CD4-positive, alpha-beta T cell treated with Interleukin-10 for 1 hour (primary cell): ENCODE results near the gene SCYL1.

ENCODE experiments used
- DNase-seq: peaks from one replicate; pipeline ENCODE4 v3.0.0-alpha.2; 2020

The SCYL1 gene

GRCh38 chr11:65555693-65556231, 30.9 kb downstream of the SCYL1 start:
- no peak for DNase-seq

- no peak for DNase-seq
These were observed 31.8 kb downstream of the SCYL1 start for GRCh38 chr11:65556470-65557279.

DNA sequence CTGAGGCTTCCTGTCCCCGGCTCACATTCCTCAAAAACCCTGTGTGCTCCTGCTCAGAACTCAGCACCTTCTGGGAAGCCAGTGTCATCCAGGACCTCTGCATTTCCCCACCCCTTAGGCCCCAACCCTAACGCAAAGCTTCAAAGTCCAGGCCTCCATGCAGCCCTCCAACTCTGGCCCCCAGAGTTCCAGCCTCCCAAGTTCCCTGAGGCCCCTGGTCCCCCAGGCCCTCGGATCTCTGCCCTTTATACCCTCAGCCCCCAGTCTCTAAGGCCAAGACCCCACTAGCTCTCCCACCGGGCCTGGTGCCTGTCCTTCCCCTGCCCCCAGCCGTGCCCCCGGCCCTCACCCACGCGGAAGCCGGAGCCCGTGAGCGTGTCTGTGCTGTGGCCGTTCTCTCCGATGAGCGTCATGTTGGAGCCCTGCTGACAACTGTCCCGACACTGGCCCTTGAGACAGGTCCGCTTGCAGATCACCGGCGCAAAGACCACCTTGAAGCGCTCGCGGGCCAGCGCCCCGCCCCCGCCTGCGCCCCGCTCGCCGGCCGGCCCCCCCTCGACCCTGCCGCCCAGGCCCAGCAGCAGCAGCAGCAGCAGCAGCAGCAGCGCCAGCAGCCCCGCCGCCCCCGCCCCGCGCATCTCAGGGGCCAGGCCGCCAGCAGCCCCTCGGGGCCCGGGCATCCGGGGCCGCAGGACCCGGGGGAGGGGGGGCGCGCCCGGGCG, 32.6 kb downstream of the SCYL1 start:
- DNase-seq, result no peak

DNA sequence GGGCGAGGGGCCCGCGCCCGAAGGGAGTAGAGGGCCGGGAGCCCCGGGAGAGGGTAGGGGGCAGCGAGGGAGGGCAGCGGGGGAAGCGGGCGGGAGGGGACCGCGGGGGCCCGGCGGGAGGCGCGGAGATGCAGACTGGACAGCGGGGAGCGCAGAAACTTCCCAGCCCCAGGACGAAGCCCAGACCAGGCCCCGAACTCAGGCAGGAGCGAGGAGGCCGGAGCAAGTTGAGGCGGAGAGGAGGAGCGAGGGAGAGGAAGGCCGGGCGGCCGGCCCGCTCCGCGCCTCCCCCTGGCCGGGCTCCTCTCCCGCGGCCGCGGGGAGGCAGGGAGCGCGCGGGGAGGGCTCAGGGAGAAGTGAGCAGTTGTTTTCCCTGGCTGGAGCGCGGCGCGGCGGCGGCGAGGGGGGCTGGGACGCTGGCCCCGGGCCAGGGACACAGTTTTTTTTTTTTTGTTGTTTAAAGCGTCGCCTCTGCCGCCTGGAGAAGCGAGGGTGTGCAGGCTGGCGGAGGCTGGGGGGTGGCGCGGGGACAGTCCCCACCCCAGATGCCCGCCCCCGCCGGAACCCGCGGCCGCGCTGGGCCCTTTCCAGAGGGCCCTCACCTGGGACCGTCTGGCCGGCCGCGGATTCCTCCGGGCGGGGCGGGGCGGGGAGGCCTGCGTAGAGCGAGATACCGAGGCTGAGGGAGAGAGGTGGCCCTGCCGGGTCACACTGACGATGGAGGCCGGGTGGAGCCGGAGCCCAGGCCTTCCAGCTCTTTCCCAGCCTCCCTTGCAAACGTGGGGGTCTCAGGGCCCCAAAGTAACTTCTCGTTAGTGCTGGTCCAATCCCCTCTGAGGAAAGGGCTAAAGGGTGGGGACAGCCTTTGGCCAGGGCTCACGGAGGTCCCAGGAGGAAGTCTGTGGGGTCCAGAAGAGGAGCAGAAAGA, 33.4 kb downstream of the SCYL1 start, which contains the start of gene LTBP3:
LTBP3 (minus strand) TSS at position 358 of the 928 bp plus-strand sequence. CDS start 400 bp downstream, outside the sequence.
- DNase-seq, result peak; percentile 58

GRCh38 chr11:65558930-65559509, 34.1 kb downstream of the SCYL1 start:
- no peak for DNase-seq

GRCh38 chr11:65559535-65559934, 34.7 kb downstream of the SCYL1 start:
- DNase-seq, result no peak

DNA sequence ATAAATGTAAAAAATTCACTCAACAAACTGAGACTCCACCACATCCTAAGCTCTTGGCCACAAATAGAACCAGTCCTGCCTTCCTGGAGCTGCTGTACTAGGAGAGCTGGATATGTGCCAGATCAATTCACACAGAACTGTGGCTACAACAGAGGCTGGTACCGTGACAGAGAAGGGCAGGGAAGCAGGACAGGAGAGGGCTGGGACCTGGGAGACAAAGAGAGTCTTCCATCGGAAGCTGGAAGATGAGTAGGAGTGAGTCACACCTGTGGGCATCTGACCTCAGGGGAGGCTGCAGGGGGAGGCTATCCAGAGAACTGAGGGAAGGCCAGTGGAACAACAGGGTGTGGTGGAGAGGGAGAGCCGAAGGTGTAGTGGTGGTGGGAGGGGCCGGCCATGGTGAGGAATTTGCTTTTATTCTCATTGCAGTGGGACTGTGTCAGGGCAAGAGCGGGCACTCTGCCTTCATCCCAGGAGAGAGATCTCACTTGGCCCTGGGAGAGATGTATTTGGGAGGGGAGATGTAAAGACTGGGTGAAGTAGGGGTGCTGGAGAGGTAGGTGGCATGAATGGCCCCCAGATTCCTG, 35.2 kb downstream of the SCYL1 start:
- no peak for DNase-seq

DNA sequence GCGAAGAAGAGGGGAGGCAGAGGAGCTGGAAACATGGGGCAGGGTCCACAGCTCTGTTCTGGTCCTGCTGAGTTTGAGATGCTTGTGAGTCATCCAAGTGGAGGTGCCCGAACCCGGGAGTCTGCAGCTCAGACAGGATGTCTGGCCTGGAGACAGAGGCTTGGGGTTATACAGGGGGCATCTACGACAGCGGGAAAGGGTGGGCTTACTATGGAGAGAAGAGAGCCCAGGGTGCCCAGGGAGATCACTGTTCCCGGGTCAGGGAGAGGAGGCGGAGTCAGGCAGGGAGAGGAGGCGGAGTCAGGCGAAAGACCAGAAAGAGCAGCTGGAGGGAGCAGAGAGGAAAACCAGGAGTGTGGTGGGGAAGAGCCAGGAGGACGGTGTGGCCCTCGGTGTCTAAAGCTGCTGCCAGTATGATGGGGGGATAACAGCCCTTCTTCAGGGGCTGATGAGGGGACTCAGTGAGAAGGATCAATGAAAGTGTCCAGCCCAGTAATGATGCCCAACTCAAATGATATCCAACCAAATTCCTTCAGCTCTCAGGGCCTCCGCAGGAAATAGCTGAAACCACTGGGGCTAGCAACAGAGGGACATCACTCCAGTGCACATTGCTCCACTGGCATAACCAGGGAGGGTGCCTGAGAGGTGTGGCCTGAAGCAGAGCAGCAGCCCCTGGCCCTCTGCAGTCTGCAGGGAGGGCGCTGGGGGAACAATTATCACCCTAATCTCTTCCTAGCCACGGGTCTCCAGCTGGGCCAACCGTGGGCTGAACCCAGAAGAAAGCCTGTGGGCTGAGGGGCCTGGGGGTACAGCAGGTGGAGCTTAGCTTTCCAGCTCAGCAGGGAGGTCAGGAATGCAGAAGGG, 35.9 kb downstream of the SCYL1 start:
- DNase-seq, result no peak

- no peak for DNase-seq
These were observed 37.1 kb downstream of the SCYL1 start for GRCh38 chr11:65562020-65562419.

DNA sequence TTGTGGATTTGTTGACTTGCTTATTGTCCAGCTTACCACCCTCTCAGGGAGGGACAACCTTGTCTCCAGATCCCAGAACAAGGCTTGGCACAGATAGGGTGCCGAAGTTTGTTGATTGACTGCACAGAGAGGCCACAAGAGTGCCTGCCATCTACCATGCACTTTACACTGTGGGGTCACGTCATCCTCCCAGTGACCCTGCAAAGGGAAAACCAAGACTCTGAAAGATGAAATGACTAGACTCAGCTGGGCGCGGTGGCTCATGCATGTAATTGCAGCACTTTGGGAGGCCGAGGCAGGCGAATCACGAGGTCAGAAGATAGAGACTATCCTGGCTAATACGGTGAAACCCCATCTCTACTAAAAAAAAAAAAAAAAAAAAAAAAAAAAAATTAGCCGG, 37.9 kb downstream of the SCYL1 start:
- DNase-seq, result no peak

GRCh38 chr11:65563601-65564000, 38.7 kb downstream of the SCYL1 start:
- no peak for DNase-seq

GRCh38 chr11:65564879-65565559, 40.1 kb downstream of the SCYL1 start:
- DNase-seq, result peak; percentile 60

DNA sequence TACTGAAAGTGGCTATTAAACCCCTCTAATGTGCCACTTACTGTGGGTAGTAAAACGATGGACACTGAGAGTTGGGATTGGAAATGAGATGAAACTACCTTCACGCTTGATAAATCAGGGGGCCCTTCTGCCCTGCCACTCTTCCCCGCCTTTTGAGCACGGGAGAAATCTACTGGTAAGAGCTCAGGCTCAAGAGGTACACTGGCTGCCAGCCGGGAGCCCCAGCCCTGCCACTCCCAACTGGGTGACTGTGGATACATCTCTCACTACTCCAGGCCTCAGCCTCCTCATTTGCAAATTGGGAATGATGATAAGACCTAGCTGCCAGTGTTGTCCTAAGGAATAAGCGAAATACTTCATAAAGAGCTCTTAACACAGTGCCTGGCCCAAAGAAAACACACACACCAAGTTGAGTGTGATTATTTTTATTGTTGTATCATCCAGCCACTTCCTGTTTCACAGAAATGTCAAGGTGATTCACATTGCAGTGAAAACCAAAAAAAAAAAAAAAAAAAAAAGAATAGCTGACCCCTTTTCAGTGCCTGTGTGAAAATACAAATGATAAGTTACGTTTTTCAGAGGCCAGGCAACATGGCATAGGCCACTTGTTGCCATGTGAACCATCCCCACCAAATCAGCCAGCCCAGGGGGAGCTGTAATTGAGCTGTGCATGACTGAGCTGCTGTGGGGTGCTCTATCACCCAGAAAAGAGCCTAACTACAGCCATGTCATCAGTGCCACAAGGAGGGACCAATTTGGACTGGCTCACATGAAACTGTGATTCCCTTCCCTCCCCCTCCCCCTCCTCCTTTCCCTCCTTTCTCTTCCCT, 41.0 kb downstream of the SCYL1 start:
- peak; percentile 81 for DNase-seq

DNA sequence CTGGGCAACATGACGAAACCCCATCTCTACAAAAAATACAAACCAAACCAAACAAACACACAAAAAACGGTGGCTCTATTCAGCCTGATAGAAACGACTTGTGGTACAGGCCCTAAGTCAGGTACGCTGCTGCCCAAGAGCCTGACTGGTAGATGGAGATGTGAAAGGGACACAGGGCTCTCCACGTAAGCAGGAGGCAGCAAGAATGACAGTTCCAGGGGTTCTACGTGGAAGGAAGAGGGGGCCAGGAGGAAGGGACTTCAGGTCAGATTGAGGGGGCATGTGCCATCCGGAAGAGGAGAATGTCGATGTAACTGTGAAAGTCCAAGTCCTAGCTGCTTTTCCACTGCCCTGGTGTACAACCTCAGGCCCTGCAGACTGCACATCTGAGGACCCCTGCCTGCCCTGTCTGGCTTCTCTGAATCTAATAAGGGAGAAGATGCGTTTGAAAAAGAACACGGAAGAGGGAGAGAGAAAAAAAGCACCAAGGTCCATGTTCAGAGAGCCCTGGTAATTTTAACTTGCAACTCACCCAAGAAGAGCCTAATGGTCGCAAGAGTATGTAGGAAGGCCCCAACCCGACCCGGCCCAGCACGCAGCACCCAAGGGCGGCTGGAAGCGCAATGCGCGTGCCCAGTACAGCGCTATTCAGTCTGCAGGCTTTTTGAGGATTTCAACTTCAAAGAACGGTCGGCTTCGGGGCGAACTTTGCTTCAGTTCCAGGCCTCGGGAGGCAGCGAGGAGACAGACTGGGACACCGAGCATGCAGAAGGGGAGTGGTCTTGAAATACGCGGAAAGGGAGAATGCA, 44.5 kb downstream of the SCYL1 start:
- no peak for DNase-seq

DNA sequence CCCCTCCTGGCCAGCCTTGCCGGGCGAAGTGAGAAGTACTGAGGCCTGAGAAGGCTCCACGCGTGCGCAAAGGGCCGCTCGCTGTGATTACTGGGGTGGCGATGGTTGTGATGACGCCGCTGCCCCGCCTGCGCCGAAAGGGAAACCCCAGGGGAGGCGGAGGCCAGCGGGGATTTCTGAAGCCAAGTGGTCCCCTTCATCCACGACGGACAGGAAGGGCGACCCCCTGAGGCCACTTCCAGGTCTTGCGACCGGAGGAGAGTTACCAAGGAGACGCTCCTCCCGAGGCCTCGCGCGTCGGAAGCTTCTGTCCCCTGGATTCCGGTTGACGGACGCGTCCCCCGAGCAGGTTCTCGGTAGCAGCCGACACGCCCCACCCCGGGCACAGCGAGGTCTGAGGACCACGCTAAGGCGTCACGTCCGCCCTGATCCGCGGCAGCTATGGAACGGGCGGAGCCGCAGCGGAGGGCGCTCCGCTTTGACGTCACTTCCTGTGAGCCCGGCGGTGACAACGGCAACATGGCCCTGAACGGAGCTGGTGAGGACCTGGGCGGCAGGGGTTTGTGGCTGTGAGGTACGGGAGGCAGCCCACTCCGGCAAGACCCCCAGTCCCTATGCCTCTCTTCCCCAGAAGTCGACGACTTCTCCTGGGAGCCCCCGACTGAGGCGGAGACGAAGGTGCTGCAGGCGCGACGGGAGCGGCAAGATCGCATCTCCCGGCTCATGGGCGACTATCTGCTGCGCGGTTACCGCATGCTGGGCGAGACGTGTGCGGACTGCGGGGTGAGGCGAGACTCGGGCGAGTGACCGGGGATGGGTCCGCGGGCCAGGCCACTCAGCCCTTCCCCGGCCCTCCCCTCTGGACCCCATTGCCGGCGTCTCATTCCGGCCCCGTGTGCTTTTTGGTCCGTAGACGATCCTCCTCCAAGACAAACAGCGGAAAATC, 45.4 kb downstream of the SCYL1 start, which contains the start of gene ZNRD2:
ZNRD2 (plus strand) TSS at position 505 of the 946 bp plus-strand sequence; CDS start at position 520, 15 bp downstream.
- DNase-seq, result peak; percentile 98

DNA sequence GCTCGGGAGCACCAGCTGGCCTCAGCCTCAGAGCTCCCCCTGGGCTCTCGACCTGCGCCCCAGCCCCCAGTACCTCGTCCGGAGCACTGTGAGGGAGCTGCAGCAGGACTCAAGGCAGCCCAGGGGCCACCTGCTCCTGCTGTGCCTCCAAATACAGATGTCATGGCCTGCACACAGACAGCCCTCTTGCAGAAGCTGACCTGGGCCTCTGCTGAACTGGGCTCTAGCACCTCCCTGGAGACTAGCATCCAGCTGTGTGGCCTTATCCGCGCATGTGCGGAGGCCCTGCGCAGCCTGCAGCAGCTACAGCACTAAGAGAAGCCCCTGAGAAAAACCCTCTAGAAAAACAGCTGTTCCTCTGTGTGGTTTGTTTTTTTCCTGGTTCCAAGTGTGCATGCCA, 46.5 kb downstream of the SCYL1 start:
- no peak for DNase-seq

DNA sequence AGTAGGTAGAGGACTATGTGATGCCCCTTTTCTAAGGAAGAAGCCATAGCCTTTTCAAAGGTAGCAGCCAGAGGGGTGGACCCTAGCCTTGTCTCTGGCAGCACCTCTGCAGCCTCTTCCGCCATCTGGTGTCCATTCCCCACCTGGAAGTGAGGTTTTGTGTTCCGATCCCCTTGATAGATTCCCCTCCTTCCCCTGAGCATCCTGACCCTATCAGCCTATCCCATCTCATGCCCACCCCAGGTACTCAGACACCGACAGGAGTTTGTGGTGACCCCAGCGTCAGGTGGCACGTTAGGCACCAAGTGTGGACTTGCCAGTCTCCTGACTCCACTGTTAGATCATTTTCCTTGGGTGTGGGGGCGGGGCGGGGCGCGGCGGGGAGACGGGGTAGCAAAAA, 47.1 kb downstream of the SCYL1 start:
- no peak for DNase-seq
